H1 (cell line): Measurements from ENCODE around the gene IQCK. TPM values are rescaled to one million over a fixed set of nuclear protein-coding genes. Genes with fewer than 3 reads are reported as not detected.

Source experiments
- CHD7 ChIP-seq: fragments of 300-600 bp; sonication (generic); IDR thresholded peaks from 2 replicates; pipeline ENCODE4 v1.7.1; 2012; ENCODE audit warnings: low read length, moderate library complexity, mild to moderate bottlenecking, inconsistent platforms; ENCODE audit not compliant: insufficient replicate concordance
- GTF2F1 ChIP-seq: IDR thresholded peaks from 2 replicates; pipeline ENCODE4 v1.6.1; 2012; ENCODE audit warnings: low read depth, low read length, improper control_type of control experiment, borderline replicate concordance
- HDAC2 ChIP-seq, 2 experiments: fragments of 300-600 bp in 1 of 2; sonication (generic) in 1 of 2; IDR thresholded peaks; 2 replicates each; pipeline ENCODE4 v1.6.1; 2011 to 2012; ENCODE audit warnings: low read depth in 2 of 2, low read length in 2 of 2, mild to moderate bottlenecking in 2 of 2, moderate library complexity in 2 of 2, borderline replicate concordance in 1 of 2, inconsistent platforms in 1 of 2
- NANOG ChIP-seq: IDR thresholded peaks from 2 replicates; pipeline ENCODE4 v1.6.1; 2011; ENCODE audit warnings: low read length, low read depth, mild to moderate bottlenecking, inconsistent platforms; ENCODE audit not compliant: insufficient read depth, poor library complexity, severe bottlenecking
- polyA plus RNA-seq, 7 experiments: library from polyadenylated mRNA; depleted of rRNA in 3 of 7; stranded (reverse) in 5 of 7; unstranded in 2 of 7; fragments of >200 nt in 5 of 7; fragments of 200-250 nt in 2 of 7; gene quantifications; 1 replicate in 5 of 7; 2 replicates in 1 of 7; 4 replicates in 1 of 7; pipeline versions ENCODE4 v1.2.1 to v1.2.3, GENCODE V29; 2011 to 2013; ENCODE audit warnings: missing spikeins in 2 of 7, mixed read lengths in 2 of 7
- total RNA-seq: library from RNA; stranded (reverse); fragmentation: NEBNext Ultra II Directional; extraction: Animal tissue kit (Norgen Biotek cat#: 25700); gene quantifications from 2 replicates; pipeline ENCODE4 v1.2.1, GENCODE V29; 2021

Gene IQCK
- total and polyA plus RNA-seq, 2 of the 8 experiments (the other 6 are each of a cell fraction or from before 2014, with no cell fraction given), result 6.2 to 9.3 TPM

- peak; percentile 39 for TF ChIP-seq CHD7
- peak; percentile 42 for TF ChIP-seq NANOG
- TF ChIP-seq GTF2F1, result no peak
- 0 out of 4 replicates have a peak, but pooled peaks of 1 of the 2 experiments have one; percentile 22 for TF ChIP-seq HDAC2 (IDR thresholded peaks at IDR 0.05; ENCODE audit: borderline replicate concordance in 1 of 2, low read depth in 2 of 2, low read length in 2 of 2)
Measured at GRCh38 chr16:19882186-19882585, 164.1 kb downstream of the IQCK start (continued).
